ENCODE results near the gene APBB1IP.
"Not testable (repeated sequence)": the region's sequence is repeated elsewhere in the genome, so short reads cannot be mapped to it uniquely, and the experiment has no call there.

The APBB1IP gene

DNA sequence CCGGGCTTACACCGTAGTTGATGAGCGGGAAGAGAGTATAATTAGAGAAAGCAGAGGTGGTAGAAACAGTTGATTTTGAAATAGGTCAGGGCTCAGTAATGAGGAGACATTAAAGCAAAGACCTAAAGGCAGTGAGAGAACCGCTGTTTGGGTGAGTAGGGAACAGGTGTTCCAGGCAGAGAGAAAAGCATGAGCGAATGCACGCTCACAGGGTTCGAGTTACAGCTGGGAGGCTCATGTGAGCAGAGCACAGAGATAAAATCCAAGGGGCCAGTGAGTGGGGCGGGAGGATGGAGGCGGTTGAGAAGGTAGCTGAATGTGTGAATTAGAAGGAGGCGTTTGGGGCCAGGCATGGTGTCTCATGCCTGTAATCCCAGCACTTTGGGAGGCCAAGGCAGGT is 39.9 kb downstream of the APBB1IP start:
- DNase-seq: no peak

DNA sequence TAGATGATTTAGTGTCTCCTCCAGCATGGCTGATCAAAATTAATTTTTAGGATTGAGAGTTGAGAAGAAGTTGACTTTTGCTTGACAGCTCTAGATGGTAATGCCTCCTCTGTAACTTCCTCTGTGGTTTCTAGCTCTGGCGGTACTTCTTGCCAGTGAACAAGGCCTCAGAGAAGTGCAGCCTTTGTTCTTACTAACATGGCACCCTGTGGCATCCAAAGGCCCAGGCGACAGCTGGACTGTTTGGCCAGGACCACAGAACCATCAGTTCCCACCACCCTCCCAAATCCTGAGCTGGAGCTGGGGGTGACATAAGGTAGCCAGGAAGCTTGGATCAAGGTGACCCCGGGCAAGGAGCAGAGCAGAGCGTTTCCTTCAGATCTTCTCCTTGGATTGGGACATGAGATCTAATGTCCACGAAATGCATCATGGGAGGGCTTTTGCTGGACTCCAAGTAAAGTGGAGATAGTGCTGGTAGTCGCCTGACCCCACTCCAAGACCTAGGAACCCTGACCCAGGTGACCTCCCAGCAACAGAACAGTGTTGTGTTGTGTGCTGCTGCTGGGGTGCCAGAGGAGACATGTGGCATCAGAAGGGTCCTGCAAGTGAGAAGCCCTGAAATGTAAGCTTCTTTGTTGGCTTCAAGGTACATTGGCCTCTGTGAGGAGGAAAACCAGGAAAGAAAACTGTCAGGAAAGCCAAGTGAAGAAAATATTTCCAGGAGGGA is 41.8 kb downstream of the APBB1IP start:
- DNase-seq: no peak

DNA sequence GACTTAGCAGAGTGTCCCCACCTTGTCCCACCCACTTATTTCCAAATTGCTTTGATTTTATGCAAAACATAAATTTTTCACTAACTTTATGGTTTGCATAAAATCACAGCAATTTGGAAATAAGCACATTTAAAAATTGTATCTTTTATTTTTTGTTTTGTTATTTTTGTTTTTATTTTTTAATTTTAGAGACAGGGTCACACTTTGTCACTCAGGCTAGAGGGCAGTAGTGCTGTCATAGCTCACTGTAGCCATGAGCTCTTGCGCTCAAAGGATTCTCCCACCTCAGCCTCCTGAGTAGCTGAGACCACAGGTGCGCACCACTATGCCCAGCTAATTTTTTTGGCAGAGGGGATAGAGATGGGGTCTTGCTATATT is 43.2 kb downstream of the APBB1IP start:
- no peak for DNase-seq

DNA sequence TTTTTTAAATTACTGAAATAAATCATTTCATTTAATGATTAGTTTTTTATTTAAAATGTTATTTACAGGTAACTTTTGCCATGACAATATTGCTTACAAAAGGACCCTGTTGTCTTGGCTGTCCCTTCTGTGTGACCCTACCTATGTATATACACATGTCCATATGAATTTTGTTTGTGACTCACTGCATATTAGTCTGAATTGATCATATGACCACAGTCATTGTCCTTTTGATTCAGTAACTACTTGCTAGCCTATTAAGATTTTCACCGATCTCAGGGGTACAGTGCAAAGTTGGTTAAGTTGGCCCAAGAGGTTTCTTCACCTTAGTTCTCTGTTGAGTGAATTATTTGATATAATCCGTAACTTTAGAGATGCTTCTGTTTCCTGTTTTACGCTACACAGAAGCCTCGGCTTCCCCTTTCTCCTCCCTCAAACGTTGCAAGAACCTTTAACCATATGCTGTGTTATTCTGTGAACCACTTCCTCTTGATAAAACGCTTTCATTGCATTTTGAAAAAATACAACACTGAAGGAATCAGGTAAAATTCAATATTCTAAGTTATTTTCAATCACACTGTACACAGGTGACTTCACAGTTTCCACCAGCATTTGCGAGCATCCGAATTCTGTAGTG is 43.9 kb downstream of the APBB1IP start:
- DNase-seq: no peak

DNA sequence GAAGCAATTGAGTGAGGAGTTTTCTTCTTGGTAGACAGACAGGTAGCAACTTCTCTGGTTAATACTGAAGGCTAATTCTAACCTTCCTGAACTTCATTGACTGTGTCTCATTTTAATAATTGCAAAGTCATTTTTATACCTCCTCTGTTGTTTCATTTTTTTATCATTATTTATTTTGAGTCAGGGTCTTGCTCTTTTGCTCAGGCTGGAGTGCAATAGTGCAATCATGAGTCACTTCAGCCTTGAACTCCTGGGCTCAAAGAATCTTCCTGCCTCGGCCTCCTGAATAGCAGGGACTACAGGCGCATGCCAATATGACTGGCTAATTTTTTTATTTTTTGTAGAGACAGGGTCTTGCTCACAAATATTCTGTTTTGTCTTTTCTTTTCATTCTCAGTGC is 45.4 kb downstream of the APBB1IP start:
- no peak for DNase-seq

DNA sequence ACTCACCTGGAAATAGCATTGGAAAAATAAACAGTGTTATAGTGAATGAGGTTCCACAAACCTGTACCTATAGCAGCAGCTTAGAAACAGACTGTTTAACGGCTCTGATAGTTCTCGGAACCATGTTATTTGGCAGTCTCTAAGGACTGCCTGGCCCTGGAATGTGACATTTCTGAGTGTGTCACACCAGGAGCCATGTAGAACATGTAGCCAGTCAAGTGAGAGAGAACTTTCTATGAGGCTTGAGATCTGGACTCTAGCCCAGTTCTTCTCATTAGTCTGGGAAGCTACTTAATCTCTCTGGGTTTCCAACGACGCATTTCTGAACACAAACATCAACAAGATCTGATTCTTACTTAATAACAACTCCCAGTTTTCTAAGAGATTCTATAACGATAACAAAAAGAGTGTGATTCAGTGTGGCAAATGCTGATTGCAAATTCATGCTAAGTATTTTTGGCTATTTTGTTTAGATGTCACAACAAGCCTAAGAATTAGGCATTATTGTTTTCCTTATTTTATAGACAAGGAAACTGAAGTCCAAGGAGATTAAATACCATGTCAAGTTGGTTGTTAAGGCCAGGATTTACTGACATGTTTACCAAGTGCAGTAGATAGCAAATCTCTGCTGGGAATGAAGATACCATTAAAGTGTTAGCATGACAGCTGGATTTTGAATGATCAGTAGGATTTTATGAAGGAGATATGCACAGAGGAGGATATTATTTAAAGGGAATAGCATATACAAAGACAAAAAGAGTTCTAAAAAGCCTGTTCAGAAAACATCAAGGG is 47.2 kb downstream of the APBB1IP start:
- DNase-seq: no peak

DNA sequence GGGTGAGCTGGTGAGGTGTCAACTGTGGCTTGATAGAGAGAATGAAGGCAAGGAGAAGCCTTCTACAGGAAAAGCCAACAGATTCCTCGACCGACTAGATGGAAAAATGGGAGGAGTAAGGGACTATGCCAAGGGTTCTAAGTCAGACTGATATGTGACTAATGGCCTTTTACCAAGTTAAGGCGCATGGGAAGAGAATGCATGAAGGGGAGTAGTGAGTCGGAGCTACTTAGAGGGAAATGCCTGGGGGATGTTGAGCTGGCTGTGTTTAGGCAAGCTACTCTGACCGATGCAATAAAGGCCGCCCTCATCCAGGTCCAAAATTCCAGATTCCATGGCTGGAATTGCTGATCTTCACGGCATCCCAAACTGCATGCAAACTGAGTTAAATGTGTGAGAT is 48.2 kb downstream of the APBB1IP start:
- no peak for DNase-seq

DNA sequence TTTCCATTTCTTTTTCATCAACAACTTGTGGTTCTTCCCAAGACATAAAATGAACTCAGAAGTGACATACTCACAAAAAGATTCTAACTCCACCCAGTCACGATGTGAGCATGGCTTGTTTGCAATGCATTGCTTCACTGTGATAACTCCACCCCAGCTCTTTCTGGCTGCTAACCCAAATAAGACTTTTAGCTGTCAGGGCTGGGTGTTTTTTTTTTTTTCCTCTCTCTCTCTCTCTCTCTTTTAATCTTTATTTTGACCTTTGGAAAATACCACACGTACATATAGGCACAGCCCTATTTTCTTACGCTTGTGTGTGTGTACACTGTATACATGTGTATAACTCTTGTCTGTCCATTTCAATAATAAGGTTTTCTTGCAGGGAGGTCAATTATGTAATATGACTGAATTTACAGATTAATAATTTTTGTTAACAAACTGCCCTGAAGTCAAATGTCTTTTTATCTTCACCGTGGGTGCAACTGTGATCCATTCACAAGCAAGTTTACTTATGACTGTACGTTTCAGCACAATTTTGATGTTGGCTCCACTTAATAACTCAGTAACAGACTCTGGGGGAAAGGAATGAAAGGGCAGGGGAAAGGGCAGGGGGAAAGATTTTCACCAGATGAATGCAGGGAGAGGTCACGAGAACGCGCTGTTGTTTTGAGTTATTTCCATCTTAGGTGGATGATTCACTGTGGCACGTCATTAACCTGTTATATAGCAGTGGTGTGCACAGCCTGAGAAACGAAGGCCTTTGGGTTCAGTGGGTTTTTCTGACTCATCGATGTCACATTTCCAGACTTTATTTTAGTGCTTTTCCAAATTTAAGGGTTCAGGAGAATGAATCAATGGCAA is 49.1 kb downstream of the APBB1IP start:
- no peak for DNase-seq

DNA sequence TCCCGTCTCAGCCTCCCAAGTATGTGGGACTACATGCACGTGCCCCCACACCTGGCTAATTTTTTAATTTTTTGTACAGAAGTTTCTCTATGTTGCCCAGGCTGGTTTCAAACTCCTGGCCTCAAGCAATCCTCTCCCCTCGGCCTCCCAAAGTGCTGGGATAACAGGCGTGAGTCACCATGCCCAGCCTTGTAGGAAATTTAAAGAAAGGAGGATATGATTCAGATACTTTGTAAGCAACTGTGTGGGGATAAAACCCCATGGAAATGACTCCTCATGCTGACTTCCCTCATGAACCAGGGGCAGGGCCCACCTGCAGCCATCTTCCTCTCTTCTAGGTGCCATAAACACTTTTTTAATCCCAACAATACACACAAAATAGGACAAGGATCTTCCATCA is 50.2 kb downstream of the APBB1IP start:
- no peak for DNase-seq

DNA sequence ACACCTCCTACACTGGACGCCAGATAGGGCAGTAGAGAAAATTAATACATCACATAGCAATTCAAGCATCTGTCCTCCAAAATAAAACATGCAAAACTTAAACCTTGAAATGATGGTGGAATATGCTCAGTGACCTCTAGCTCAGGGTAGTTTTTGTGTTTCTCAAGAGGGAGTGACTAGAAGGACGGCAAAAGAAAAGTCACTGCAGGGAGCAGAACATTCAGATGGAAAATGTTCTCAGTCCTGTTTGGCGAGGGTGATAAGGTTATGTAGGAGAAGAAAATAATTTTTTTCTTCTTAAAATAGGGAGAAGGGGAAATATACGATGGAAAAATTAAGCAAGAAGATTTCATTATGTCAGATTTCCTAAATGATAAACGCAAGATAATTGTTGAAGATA is 50.9 kb downstream of the APBB1IP start:
- DNase-seq: no peak

DNA sequence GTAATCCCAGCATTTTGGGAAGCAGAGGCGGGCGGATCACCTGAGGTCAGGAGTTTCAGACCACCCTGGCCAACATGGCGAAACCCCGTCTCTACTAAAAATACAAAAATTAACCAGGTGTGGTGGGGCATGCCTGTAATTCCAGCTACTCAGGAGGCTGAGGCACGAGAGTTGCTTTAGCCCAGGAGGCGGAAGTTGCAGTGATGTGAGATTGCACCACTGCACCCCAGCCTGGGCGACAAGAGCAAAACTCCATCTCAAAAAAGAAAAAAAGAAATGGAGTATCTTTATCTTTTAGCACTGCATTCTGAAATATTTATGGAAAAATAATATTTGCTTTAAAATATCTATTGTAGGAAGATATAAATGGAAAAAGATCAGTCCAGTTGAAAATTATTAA is 52.2 kb downstream of the APBB1IP start:
- DNase-seq: not testable (repeated sequence)

DNA sequence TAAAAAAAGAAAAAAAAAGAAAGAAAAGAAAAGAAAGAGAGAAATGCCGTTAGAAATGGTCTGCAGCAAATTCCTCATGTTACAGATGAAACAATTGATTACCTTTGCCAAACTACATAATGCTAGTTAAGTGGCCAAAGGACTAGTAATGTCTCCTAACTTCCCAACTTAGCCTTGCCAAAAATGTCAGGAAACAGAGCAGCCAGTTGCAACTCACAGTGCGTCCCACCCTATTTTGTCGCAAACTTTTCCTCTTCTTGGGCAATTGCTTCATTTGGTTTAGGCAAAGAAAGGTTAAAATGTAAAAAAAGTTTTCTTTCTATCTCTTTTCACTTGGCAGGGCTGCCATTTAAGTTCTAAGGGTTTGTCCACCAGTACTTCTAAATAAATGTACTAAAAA is 53.1 kb downstream of the APBB1IP start:
- DNase-seq: no peak

DNA sequence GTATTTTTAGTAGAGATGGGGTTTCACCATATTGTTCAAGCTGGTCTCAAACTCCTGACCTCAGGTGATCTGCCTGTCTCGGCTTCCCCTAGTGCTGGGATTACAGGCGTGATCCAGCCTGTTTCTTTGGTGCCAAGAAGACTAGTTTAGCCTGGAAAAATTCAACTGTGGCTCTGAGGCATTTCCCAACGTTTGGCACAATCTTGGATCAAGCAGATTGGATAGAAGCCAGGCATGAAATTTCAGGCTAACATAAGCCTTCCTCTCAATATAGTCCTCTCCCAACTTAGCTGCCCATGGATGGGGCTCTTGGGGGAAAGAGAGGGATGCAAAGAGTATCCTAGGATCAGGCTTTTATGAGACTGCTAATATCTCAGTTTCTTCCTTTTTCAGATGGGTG is 53.8 kb downstream of the APBB1IP start:
- no peak for DNase-seq

DNA sequence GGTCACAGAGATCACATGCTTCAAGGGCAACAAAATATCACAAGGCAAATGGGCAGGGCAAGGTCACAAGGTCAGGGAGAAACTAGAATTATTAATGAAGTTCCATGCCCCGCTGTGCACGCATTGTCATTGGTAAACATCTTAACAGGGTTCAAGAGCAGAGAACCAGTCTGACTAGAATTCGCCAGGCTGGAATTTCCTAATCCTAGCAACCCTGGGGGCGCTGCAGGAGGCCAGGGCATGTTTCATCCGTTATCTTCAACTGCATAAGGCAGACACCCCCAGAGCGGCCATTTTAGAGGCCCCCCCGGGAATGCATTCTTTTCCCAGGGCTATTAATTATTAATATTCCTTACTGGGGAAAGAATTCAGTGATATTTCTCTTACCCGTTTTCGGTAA is 54.6 kb downstream of the APBB1IP start:
- not testable (repeated sequence) for DNase-seq

DNA sequence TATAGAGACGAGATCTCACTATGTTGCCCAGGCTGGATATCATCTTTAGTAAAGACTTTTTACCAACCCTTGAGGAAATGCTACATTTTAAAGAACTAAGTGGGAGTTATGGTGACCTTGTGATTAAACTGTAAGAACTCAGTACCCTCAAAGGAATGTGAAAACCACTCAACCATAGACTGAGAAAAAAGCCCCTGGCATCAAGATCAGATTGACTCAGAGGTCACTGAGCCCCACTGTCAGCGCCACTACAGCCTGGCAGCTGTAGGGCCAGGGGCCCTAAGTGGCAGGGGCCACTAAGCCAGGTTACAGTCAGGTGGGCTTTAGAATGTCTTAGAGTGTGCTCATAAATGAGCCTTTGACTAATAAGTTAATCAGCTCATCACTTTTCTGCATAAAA is 55.9 kb downstream of the APBB1IP start:
- no peak for DNase-seq

DNA sequence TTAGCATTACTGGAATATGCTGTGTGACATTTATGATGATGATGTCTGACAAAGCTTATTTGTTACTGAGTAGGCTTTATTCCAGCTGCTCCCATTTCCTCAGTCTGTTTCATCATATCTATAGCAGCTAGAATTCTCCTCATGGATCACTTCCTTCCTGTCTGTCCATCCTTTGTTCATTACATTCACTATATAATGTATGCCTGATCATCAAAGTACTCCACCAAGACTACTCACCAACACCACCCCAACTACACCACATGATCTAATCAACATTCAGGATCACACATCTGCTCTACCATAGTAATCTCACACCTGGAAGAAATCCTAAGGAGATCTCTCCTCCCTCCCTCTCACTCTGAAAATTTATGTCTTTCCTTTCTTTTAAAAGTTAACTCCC is 61.3 kb downstream of the APBB1IP start:
- no peak for DNase-seq

DNA sequence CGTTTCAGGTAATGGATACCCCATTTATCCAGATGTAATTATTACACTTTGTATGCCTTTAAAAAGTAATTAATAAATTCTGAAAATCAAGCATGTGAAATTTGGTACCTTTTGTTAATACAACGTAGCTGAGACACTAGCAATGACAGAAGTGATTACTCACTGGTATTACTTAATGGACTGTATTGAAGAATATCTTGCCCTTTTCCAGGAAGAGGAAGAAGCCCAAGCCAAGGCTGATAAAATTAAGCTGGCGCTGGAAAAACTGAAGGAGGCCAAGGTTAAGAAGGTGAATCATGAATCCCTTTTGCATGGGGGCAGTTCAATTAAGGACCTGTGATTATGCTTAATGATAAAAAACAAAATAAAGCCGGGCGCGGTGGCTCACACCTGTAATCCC is 64.8 kb downstream of the APBB1IP start:
- no peak for DNase-seq

DNA sequence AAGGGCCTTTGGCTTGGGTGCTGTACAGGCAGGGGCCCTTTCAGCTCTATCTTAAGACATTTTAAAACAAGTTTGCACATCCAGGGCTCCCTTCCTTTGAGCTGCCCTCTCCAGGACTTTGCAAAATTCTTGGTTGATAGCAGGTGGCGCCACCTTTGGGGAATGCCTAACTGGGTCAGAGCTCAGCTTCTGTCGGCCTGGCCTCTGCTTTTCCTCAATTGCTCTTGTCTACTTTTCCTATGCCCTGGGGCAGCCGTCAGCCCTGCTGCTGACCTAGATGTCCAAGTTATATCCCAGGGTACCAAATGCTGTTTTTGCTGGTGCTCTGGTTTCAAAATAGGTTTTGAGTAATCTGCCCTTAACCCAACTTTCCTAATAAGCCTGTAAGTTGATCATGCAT is 65.8 kb downstream of the APBB1IP start:
- peak in 1 of 2 experiments; percentile 1 for DNase-seq

DNA sequence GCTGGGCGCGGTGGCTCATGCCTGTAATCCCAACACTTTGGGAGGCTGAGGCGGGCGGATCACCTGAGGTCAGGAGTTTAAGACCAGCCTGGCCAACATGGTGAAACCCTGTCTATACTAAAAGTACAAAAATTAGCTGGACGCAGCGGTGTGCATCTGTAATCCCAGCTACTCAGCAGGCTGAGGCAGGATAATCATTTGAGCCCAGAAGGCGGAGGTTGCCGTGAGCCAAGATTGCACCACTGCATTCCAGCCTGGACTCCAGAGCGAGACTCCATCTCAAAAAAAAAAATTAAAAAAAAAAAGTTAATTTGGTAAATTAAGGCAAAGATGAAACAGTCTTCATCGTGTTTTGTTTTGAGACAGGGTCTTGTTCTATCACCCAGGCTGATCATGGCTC is 66.3 kb downstream of the APBB1IP start:
- not testable (repeated sequence) for DNase-seq

DNA sequence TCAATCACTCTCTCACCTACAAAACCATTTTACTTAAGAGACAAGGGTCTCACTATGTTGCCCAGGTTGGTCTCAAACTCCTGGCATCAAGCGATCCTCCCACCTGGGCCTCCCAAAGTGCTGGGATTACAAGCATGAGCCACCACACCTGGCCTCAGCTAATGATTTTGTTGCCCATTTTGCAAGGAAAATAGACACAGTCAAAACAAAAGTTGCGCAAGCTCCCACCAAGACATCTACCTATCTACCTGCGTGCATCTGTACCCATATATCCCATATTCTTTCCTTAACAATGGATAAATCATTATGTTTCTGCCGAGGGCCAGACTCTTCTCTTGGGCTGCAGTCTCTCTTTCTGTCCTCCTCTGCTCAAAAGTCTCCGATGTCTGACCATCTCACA is 67.3 kb downstream of the APBB1IP start:
- no peak for DNase-seq

DNA sequence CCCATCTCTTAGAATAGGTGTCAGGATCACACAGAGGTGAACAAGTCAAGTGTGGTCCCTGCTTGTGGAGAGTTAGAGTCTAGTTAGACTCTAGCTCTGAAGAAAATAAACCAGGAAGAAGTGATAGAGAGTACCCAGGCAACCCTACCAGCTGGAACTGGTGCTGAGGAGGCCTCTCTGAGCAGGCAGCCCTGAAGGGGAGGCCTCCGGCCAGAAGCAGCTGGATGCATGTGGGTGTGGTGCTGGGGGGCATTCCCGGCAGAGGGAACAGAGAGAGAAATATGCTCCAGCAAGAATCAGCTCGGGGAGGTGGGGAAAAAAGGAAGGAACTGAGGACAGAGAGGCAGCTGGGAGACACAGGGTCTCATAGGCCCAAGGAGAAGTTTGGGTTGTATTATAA is 68.6 kb downstream of the APBB1IP start:
- DNase-seq: no peak

DNA sequence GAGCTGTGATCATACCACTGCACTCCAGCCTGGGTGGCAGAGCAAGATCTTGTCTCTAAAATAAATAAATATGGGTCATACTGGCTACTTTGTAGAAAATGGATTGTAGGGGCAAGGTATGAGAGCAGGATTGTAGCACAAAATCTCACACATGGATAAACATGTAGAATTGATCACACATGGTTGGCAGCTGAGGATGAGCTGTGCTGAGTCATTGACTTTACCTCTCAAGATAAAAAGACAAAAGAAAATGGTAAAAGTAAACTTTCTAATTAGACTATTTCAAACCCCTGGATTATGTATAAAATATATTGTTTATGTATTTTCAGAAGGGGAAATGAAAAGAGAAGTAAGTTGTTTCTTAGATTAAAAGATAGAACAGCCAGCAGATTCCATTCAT is 69.3 kb downstream of the APBB1IP start:
- DNase-seq: no peak

DNA sequence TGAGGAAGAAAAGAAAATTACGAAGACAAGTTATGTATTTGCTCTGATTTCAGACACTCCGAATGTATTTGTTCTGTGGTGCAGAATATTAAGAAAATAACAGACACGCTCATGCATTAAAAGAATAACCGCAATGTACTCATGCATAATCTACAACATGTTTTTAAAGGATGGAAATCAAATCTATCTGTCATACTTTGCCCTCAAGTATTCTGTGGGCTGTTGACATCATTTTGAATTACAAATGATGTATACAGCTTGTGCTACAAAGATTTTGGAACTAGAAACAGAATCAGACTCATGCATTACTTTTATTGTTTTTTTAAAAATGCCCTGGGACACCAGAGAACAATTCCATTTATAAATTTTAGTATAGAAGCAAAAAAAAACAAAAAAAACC is 69.9 kb downstream of the APBB1IP start:
- no peak for DNase-seq
